Measurements from ENCODE around the gene MCCC2. TPM values are rescaled to one million over a fixed set of nuclear protein-coding genes. Genes with fewer than 3 reads are reported as not detected.

MCCC2 gene
- total RNA-seq, 4 donors from 2014 or later = 37.3 to 50.3 (median 43.3) TPM

DNA sequence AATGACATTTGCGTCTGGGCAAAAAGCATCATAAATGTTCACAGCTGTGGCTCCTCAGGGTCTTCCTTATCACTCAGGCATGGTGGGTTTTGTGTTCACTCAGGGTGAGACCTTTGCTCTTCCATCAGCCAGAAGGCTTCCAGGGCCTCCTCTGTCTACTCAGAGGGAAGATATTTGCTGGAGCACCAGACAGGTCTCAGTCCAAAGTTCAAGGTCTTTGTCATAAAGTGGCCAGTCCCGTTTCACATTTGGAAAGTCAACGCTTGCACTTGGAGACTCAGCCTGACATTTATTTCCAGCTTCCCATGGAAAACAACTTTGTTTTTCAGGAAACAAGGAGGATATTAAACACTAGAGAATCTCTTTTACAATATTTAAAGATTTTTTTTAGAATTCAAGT, 119.8 kb downstream of the MCCC2 start:
- no peak overlapping the region for H3K4me3 ChIP-seq
- no peaks in the 10 kb centered on the region for H3K9me3 ChIP-seq
- DNase-seq = no peak
- no peaks in the 10 kb centered on the region for H3K36me3 ChIP-seq
- no peak for TF ChIP-seq POLR2A (IDR thresholded peaks at IDR 0.05)
- TF ChIP-seq, protein P1, sequence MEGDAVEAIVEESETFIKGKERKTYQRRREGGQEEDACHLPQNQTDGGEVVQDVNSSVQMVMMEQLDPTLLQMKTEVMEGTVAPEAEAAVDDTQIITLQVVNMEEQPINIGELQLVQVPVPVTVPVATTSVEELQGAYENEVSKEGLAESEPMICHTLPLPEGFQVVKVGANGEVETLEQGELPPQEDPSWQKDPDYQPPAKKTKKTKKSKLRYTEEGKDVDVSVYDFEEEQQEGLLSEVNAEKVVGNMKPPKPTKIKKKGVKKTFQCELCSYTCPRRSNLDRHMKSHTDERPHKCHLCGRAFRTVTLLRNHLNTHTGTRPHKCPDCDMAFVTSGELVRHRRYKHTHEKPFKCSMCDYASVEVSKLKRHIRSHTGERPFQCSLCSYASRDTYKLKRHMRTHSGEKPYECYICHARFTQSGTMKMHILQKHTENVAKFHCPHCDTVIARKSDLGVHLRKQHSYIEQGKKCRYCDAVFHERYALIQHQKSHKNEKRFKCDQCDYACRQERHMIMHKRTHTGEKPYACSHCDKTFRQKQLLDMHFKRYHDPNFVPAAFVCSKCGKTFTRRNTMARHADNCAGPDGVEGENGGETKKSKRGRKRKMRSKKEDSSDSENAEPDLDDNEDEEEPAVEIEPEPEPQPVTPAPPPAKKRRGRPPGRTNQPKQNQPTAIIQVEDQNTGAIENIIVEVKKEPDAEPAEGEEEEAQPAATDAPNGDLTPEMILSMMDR (IDR thresholded peaks at IDR 0.05) = no peak
- no peaks in the 10 kb centered on the region for H3K4me1 ChIP-seq
- H3K27me3 ChIP-seq = no peaks in the 10 kb centered on the region
- H3K27ac ChIP-seq = no peak overlapping the region

Small RNA genes within 50 kb of the gene (small RNA-seq; reads per million reads assigned to genes)
- 0 reads per million in 2 donors for gene HMGN1P12

Other genes with a start within 250 kb of the MCCC2 start
- gene BDP1, start 131.7 kb upstream of the MCCC2 start, total RNA-seq = 100 to 1,000 TPM in 1 of 4 donors, 10 to 100 TPM in 3; 25.7 to 164 (median 31.1) TPM
- not detected for gene CARTPT, start 131.9 kb downstream of the MCCC2 start, total RNA-seq